ENCODE results near the gene CAMK1D. TPM values are rescaled to one million over a fixed set of nuclear protein-coding genes. Genes with fewer than 3 reads are reported as not detected.

CAMK1D gene
- total and polyA plus RNA-seq, 2 of the 8 experiments (the other 6 are each of a cell fraction or from before 2014, with no cell fraction given) = 3.5 to 10.6 TPM

DNA sequence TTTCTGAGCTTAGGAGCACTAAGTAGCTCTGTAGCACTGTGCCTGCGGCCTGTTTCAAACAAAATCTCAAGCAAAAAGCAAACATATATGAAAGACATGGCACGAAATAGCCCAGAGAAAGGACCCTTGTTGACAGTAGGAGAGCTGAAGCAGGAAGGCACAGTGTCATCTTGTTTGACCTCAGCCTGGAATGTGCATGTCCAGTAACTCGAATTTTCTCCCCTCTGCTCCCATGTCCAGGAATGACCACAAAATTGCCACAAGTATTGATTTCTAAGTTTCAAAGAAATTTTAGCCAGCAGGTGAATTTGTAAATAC, 351.2 kb downstream of the CAMK1D start:
- Histone ChIP-seq H4K20me1 (replicated peaks in 1 of 2; ENCODE audit: control insufficient read depth in 1 of 2, insufficient read depth in 2 of 2, low read length in 2 of 2) (no peaks in the 10 kb centered on the region), H3K79me1 (ENCODE audit: low read depth, low read length) (no peaks in the 10 kb centered on the region), H3K14ac (ENCODE audit: insufficient read length) (no peak overlapping the region), H3K4ac (replicated peaks; ENCODE audit: insufficient read length, low read depth, low read length) (no peak overlapping the region), H3K4me2 (ENCODE audit: insufficient read depth in 1 of 2, low read depth in 2 of 2, low read length in 2 of 2) (no peak overlapping the region), H2BK5ac (ENCODE audit: low read depth, low read length) (no peak overlapping the region), H3K27me3 (replicated peaks in 1 of 4; ENCODE audit: control insufficient read depth in 3 of 4, extremely low read depth in 1 of 4, insufficient read depth in 3 of 4, low read length in 3 of 4) (no peaks in the 10 kb centered on the region), H3K36me3 (ENCODE audit: control insufficient read depth in 2 of 4, insufficient read depth in 4 of 4, low read length in 3 of 4) (no peaks in the 10 kb centered on the region), H3K4me1 (replicated peaks in 1 of 4; ENCODE audit: control insufficient read depth in 3 of 4, insufficient read depth in 4 of 4, low read length in 3 of 4) (no peaks in the 10 kb centered on the region), H4K91ac (replicated peaks; ENCODE audit: insufficient read length, low read length) (no peak overlapping the region), H2AK5ac (ENCODE audit: low read depth, low read length) (no peak overlapping the region), H4K5ac (ENCODE audit: insufficient read length, low read depth, low read length) (no peak overlapping the region), H3K18ac (ENCODE audit: extremely low read depth, low read length) (no peak overlapping the region), H3K79me2 (ENCODE audit: control insufficient read depth in 1 of 2, insufficient read depth in 2 of 2, low read length in 2 of 2) (no peaks in the 10 kb centered on the region), H2BK12ac (ENCODE audit: low read depth, low read length) (no peak overlapping the region), H2BK120ac (replicated peaks; ENCODE audit: low read depth, low read length) (no peak overlapping the region), H3K27ac (ENCODE audit: low read depth, low read length) (no peak overlapping the region), H4K8ac (ENCODE audit: extremely low read depth, insufficient read depth, low read length) (no peak overlapping the region), H3K23me2 (ENCODE audit: low read depth, low read length) (no peaks in the 10 kb centered on the region), H3K23ac (ENCODE audit: insufficient read length) (no peak overlapping the region), H3K9ac (replicated peaks in 1 of 4; ENCODE audit: extremely low read depth in 1 of 4, low read depth in 3 of 4, low read length in 3 of 4) (no peak overlapping the region), H2BK15ac (ENCODE audit: low read length) (no peak overlapping the region), H3K4me3 (ENCODE audit: extremely low read depth in 1 of 4, insufficient read depth in 2 of 4, low read depth in 3 of 4, low read length in 4 of 4) (no peak overlapping the region), H3K9me3 (ENCODE audit: insufficient read depth in 2 of 2, low read depth in 1 of 2, low read length in 1 of 2) (no peaks in the 10 kb centered on the region), H3K56ac (replicated peaks; ENCODE audit: insufficient read length, low read depth, low read length) (no peak overlapping the region), H2AFZ (ENCODE audit: low read length) (no peak overlapping the region), H2BK20ac (ENCODE audit: low read length) (no peak overlapping the region)
- TF ChIP-seq CBX5 (IDR thresholded peaks at IDR 0.05; ENCODE audit: low read depth, low read length) (no peak), EZH2 (IDR thresholded peaks at IDR 0.05; ENCODE audit: low read depth, low read length, severe bottlenecking) (no peak), CHD2 (IDR thresholded peaks at IDR 0.05; ENCODE audit: low read length) (no peak), KDM4A (IDR thresholded peaks at IDR 0.05; ENCODE audit: low read depth, low read length, severe bottlenecking) (no peak), SUZ12 (IDR thresholded peaks at IDR 0.05; ENCODE audit: low read length) (no peak), SRF (IDR thresholded peaks at IDR 0.05; ENCODE audit: low read depth, low read length) (no peak), NANOG (IDR thresholded peaks at IDR 0.05; ENCODE audit: insufficient read depth, low read depth, low read length, poor library complexity, severe bottlenecking) (no peak), CBX8 (IDR thresholded peaks at IDR 0.05; ENCODE audit: borderline replicate concordance, low read depth, low read length) (no peak), YY1 (IDR thresholded peaks at IDR 0.05; ENCODE audit: low read depth, low read length) (no peak), POLR2A (IDR thresholded peaks at IDR 0.05; ENCODE audit: control extremely low read depth in 1 of 2, low read depth in 2 of 2, low read length in 2 of 2) (no peak), ASH2L (IDR thresholded peaks at IDR 0.05; ENCODE audit: low read length) (no peak), POU5F1 (IDR thresholded peaks at IDR 0.05; ENCODE audit: low read depth, low read length) (no peak)
- ChIA-PET POLR2A (ENCODE audit: partially characterized antibody) (no interaction called here), CTCF (ENCODE audit: partially characterized antibody) (interaction anchor here (0.7 to 2.0 kb wide), 4 partner anchors 10 to 330 kb away, joined by 3 to 5 read pairs (median 4); no protein-coding TSS in a partner anchor)
- FAIRE-seq (no peak), DNase-seq (ENCODE audit: low read depth in 1 of 2, low spot score in 2 of 2) (no peak)
- WGBS, 2 experiments (ENCODE audit: extremely low coverage in 1 of 2, insufficient coverage in 1 of 2, insufficient read length in 1 of 2, insufficient replicate concordance in 2 of 2, low coverage in 1 of 2, low lambda C conversion rate in 2 of 2, missing lambda C conversion rate in 1 of 2) = 90% methylated on average over 3 of the region's 3 CpGs; no CpG with 5 or more reads in 1 of the 2 experiments

All from H1 (cell line).